Stimulated activated CD4-positive, alpha-beta T cell treated with anti-CD3 and anti-CD28 coated beads, Interleukin-1b, Interleukin-23, amount 100 ng/mL, for 48 hours (primary cell): ENCODE measurements around the gene PFN3.

ENCODE experiments used
- DNase-seq: peaks from one replicate; pipeline ENCODE4 v3.0.0-alpha.2; 2020

Gene PFN3, protein sequence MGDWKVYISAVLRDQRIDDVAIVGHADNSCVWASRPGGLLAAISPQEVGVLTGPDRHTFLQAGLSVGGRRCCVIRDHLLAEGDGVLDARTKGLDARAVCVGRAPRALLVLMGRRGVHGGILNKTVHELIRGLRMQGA

GRCh38 chr5:177399997-177400868 lies at the start of gene PFN3:
Gene PFN3 (minus strand): TSS chr5:177400661. CDS start chr5:177400576, 85 bp downstream.
- DNase-seq = no peak

GRCh38 chr5:177449140-177450061 lies 48.9 kb upstream of the PFN3 start:
- no peak for DNase-seq

DNA sequence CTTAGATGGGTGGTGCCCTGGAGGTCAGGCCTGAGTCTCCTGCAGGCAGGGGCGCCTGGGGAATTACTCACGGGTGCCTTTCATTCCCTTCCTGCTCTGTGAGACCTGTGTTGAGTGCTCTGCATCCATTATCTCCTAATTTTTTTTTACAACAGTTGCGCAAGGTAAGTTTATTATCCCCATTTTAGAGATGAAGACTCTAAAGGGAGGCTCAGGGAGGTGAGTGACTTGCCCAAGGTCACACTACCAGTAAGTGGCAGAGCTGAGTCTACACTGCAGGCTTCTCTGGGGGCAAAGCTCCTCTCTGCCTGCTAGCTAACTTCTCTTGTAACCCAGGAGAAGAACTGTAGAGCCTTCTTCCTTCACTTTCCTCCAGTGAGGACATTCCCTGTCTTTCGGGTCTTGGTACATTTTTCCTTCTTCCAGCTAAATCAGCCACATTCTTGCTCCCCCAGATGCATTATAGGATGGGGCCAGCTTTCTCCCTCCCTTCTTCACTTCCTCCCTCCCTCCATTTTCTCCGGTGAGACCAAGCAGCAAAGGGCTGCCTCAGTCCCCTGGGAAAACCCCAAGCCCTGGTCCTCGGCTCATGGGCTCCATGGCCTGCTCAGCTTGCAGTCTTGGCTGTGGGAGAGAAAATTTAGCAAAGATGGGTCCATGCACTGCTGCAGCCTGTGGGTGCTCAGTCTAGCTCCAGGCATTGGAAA lies 47.9 kb upstream of the PFN3 start:
- DNase-seq = no peak

DNA sequence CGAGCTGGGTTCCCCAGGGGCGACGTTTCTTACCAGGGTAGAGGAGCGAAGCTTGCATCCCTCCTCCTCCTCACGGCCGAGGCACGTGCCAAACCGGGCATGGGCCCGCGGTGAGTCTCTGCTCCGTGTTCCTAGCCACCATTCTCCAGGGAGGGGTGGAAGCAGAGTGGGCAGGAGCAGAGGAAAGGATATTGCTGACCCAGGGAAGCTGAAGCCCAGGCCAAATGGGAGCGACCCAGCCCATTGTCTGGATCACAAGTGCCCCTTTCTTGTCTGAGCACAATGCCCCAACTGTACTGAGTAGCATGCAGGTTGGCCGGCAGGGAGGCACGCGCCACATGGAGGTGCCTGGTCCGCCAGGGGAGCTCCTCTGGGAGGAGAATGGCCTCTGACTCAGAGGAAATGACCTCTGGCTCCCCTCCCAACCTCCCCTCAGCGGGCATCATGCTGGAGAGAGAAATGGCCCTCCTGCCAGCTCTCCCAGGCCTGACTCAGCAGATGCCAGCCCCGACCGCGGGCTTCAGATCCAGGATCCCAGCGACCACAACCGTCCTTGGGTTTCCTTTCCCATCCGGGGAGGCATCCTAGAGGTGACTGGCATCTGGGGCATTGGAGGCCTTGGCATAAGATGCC lies 47.3 kb upstream of the PFN3 start:
- no peak for DNase-seq

DNA sequence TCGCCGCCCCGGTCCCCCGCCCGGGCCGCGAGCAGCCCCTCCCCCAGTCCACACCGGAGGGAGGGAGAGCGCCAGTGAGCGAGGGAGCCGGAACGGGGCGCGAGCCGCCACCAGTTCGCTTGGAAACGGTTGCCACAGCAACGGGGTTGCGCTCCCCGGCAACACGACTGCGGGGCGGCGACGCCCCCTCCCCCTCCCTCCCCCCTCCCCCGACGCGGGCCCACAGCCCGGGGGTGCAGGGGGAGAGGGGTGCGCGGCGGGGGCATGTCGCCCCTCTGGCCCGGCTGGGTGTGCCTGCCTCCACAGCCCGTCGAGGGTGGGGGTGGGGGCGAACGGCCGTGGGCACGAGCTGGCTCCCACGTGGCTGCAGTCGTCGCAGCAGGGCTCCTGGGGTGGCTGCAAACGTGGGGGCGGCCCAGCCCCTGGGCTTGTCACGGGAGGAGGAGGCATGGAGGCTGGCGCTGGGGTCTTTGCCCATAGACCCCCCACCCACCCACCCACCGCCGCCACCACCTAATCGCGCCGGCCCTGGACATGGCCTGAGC lies 46.7 kb upstream of the PFN3 start:
- DNase-seq = peak; percentile 72

DNA sequence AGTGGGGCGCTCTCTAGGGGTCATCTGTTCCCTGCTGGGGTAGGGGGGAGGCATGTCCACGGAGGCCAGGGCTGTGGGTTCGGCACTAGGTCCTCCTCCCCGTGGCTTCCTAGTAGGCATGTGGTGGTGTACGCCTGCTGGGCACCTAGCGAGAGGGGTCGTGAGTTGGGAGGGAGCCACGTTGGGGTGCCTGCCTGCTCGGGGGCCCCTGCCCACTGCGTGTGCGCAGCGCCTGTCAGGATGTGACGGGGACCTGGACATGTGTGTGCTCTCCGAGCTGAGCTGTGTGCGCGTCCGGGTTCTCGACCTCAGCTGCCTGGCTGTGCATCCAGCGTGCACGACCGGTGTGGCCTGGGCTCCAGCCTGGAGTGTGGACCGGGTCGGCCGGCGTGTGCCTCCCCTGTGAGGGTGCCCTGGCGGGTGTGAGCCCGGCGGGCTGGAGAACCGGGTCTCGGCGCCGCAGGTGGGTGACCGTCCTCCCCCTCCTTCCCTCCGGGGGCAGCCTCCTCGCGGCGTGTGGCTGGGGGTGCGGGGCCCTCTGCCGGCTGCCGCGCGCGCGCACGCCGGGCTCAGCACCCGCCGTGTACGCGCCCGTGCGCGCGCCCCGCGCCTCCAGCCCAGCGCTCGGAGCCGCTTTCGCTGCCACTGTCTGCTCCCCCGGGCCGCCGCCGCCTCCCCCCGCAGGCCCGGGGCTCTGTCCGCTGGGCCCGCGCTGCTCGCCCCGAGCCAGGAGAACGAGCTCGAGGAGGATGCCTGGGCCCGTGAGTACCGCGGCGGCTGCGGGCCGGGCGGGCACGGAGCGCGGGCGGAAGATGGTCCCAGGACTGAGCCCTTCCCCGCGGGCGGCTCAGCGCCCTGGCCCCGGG lies 46.0 kb upstream of the PFN3 start, which contains the start of gene PRR7:
Gene PRR7, plus strand, starts transcription at position 615 of the 866 bp plus-strand sequence. CDS start 8,254 bp downstream, outside the sequence.
- DNase-seq = peak; percentile 66

- DNase-seq = no peak
Observed at GRCh38 chr5:177445917-177446199, 45.4 kb upstream of the PFN3 start.

- no peak for DNase-seq
Observed at GRCh38 chr5:177445052-177445916, 44.8 kb upstream of the PFN3 start.

DNA sequence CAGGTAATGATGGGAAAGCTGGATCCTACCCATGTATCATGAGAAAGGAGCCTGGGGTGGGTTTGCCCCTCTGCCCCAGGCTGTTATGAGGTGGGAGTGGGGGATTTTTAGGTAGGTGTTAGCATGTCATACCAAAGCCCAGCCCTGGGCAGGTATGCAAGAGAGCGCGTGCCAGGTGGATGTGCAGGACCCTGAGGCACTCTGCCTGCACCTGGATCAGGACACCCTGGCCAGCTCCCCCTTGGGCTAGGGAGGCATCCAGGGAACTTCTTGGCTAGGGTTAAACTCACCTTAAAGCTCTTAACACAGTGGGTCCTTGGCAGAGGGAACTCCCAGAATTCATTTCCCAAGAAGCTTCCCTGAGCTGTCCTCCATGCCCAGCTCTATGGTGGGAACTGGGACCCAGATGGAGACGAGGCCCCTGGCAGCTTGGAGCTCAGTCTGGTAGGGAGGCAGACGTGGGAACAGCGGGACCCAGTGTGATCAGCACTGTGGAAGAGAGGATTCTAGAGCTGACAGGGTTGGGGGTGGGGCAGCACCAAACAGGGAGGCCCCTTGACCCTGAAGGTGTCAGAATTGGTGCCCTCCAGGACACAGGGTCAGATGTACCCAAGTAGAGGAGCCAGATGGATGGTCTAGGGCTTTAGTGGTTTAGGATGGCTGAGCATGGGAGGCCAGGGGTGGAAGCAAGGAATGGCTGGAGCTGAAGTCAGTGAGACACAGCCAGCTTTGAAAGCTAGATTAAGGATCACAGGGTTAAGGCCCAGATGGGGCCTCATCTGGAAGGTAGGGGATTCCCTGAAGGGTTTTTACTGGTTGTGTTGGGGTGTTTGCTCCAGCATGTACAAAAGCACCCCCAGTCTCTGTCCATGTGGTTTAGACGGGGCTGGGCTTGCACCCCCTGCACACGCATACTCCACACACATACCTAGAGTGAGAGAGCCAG lies 43.9 kb upstream of the PFN3 start:
- peak; percentile 19 for DNase-seq

GRCh38 chr5:177443144-177443983 lies 42.9 kb upstream of the PFN3 start:
- peak; percentile 3 for DNase-seq

DNA sequence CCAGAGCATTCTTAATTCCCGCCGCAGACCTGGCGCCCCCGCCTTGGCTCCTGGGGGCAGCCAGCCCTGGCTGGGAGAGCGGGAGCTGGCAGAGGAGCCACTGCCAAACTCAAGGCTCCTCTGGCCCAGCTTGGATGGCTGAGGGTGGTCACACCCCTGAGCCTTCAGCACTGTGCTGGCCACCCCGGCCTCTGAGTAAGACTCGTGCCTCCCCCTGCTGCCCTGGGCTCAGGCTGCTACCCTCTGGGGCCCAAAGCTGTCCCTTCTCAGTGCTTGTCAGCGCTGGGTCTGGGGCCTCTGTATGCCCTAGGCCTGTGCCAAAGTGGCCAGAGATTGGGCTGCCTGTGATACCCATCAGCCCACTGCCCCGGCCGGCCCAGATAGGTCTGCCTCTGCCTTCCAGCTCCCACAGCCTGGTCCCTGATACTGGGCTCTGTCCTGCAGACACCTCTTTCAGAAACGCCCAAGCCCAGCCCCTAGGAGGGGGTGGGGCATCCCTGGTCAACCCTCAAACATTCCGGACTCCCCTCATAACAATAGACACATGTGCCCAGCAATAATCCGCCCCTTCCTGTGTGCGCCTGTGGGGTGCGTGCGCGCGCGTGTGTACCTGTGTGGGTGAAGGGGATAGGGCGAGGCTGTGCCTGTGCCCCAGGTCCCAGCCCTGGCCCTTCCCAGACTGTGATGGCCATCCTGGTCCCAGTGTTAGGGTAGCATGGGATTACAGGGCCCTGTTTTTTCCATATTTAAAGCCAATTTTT lies 41.8 kb upstream of the PFN3 start:
- peak; percentile 1 for DNase-seq

- peak; percentile 3 for DNase-seq
Observed at GRCh38 chr5:177440990-177441780, 40.7 kb upstream of the PFN3 start.

DNA sequence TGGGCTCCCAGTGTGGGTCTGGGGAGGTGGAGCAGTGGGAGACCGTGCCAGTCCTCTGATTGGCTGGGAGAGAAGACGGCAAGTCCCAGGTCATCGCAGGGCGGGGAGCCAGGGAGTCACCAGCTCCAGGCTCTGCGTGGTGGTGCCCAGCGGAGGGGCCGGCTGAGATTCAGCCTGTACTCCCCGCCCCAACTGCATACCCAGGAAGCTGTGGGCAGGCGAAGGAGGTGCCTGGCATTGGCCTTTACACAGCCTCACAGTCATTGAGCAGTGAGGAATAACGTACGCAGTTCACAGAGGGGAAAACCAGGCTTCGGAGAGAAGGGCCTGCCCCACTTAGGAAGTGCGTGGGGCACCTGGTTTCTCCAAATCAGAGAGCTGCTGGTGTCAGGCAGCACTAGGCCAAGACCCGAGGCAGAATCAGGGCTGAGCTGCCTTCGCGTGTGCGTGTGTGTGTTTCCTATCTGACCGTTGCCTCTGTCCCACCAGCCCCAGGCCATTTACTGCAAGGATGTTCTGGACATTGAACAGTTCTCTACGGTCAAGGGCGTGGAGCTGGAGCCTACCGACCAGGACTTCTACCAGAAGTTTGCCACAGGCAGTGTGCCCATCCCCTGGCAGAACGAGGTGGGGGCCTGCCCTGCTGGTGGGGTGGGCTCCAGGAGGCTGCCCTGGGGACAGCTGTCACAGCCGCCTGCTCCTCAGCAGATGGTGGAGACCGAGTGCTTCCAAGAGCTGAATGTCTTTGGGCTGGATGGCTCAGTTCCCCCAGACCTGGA lies 39.9 kb upstream of the PFN3 start:
- DNase-seq = peak; percentile 56

DNA sequence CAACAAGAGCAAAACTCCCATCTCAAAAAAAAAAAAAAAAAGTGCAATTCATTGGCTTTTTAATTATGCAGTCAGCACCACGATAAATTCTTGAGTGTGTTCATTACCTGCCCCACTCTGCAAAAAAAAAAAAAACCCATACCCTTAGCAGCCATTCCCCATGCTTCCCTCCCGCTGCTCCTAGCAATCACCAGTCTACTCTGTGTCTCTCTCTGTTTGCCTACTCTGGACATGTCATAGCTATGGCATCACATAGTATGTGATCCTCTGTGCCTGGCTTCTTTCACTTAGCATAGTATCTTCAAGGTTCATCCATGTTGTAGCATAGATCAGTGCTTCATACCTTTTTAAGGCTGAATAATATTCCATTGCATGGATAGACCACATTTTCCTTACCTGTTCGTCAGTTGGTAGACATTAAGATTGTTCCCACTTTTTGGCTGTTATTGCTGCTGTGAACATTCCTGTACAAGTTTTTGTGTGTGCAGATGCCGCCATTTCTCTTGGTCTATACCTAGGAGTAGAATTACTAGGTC lies 39.1 kb upstream of the PFN3 start:
- no peak for DNase-seq

DNA sequence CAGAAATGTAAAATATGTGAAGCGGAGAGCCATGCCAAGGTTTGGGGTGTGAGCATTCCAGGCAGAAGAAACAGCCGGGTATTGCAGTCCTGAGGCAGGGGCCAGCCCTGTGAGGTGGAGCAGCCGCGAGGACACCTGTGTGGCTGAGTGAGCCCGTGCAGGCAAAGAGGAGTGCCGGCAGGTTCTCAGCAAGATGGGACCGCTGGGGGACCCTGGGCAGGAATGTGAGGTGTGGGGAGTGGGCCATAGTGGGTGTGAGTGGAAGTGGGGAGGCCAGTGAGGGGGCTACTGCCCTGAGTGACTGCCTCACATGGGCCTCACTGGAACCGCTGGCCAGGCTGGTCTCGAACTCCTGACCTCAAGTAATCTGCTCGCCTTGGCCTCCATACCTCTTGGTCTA lies 38.0 kb upstream of the PFN3 start:
- peak; percentile 3 for DNase-seq
